NOMO-1 treated with dmso at 0.1 percent for 144 hours (cell line): ENCODE results near the gene GPSM1.
"Not testable (repeated sequence)": the region's sequence is repeated elsewhere in the genome, so short reads cannot be mapped to it uniquely, and the experiment has no call there.

Experiments used
- DNase-seq: peaks from one replicate; lab custom pipeline; 2025; ENCODE audit not compliant: unreplicated experiment; lab: John Stamatoyannopoulos, UW

GPSM1 gene

GRCh38 chr9:136343121-136343883 is 16.0 kb downstream of the GPSM1 start:
- no peak for DNase-seq

- no peak for DNase-seq
Measured at GRCh38 chr9:136343884-136344269, 16.5 kb downstream of the GPSM1 start.

DNA sequence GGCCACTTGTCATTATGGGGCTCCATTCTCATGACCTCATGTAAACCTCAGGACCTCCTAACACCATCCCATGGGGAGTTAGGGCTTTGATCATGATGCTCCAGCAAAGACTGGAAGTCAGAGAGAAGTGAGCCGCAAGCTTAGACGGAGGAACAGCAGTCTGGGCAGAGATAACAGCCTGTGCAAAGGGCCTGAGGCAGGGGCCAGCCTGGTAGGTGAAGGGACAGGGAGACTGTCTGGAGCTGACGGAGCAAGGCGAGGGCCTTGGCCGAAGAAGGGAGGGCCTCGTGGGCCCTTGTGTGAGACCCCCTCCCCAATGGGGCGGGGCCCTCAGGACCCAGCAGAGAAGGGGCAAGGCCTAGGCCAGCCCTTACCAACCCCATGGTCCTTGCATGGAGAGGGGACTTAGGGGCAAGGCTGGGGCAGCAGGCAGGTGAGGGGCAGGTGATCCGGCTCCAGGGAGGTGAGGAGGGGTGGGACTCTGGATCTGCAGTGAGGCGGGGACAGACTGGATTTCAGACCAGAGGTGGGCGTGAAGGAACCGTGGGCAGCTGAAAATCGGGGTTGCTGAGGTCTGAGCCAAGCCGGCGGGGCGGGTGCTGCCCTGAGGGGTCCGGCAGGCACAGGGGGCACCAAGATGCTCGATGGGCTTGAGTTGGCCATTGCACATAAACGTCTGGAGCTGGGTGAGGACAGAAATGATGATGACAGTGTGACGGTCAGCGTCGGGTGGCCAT is 17.4 kb downstream of the GPSM1 start:
- DNase-seq = no peak

DNA sequence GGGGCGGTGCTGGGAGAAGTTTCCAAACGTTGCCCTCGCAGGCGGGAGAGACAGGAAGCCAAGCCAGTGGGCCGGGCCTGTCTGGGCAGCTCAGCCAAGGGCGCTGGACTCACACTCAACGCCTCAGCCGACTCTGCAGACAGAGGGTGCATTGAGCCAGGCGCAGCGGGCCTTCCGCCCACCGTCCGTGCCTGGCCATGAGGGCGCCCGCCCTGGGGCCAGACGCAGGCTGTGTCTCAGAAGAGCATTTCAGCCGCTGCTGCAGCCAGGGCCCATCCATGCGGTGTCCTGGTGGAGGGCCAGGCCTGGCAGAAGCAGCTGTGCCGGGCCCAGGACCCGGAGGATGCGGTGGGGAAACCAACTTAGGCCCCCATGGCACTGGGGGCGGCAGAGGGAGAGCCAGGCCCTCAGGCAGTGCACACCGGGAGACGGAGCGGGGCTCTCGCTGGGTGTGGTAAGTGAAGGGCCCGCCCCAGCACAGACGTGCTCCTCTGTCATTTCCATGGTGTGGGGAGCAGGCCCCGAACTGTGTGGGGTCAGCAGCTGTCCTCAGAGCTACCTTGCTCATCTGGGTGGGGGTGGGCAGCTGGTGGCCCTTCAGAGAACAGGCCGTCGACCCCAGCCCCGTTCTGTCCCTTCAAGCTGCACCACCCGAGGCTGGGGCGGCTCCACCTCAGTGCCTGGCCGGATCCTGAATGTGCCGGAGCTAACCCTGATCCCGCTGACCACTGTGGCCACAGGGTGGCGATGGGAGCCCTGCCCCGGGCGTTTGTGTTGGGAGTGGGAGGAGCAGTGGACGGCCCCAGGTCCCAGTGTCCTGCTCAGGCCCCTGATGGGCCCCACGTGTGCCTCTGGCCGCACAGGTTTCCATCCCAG is 18.2 kb downstream of the GPSM1 start:
- DNase-seq = no peak

- DNase-seq = no peak
Measured at GRCh38 chr9:136346157-136346481, 18.8 kb downstream of the GPSM1 start.

GRCh38 chr9:136346927-136347465 is 19.7 kb downstream of the GPSM1 start:
- DNase-seq = no peak

GRCh38 chr9:136347472-136348256 is 20.3 kb downstream of the GPSM1 start:
- no peak for DNase-seq

GRCh38 chr9:136348691-136349090 is 21.4 kb downstream of the GPSM1 start:
- DNase-seq = no peak

DNA sequence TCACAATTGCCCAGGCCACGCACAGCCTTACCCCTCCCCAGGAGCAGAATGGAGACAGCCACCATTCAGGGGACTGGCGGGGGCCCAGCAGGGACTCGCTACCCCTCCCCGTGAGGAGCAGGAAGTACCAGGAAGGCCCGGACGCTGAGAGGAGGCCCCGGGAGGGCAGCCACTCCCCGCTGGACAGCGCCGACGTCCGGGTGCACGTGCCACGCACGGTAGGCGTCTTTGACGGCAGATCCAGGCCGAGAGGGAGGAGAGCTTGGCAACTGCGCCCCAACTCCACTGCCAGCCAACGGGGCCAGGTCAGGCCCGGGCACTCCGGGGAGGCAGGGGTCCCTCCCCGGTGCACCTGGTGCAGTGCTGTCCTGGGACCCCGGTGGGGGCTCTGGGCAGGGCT is 22.2 kb downstream of the GPSM1 start:
- no peak for DNase-seq

GRCh38 chr9:136351252-136351800 is 24.0 kb downstream of the GPSM1 start:
- no peak for DNase-seq

- not testable (repeated sequence) for DNase-seq
Measured at GRCh38 chr9:136351868-136352267, 24.5 kb downstream of the GPSM1 start.

GRCh38 chr9:136352682-136353081 is 25.3 kb downstream of the GPSM1 start:
- DNase-seq = no peak

GRCh38 chr9:136353088-136353487 is 25.7 kb downstream of the GPSM1 start:
- DNase-seq = no peak

DNA sequence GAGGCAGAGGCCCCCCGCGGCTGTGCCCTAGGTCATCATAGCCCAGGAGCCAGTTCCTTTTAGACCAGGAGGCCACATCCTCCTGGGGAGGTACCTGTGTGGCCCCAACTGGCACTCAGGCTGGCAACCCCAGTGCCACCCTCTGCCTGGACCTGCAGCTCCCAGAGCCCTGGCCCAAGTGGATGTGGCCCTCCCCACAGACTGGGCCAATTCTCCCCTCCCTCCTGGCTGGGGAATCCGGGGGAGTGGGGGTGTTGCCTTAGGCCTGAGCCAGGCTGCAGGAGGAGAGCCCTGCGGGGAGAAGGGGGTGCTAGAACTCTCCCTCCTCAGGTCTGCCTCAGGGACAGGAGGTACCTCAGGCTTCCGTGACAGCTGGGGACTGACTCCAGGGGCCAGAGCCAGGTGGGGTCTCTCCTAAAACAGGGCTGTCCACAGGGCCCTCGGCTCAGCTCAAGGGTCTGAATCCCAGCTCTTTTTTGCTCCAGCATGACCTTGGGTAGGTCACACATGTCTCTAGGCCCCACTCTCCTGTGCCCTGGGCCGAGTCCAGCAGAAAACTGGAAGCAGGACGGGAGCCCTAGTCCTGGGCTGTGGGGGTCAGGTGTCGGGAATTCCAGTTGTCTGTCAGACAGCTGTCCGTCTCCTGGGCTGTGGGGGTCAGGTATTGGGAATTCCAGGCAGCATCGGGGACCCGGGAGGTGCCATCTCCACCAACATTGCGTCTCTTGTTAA is 26.6 kb downstream of the GPSM1 start:
- DNase-seq = no peak

- DNase-seq = no peak
Measured at GRCh38 chr9:136354592-136355085, 27.3 kb downstream of the GPSM1 start.

- no peak for DNase-seq
Measured at GRCh38 chr9:136355616-136356557, 28.5 kb downstream of the GPSM1 start.

DNA sequence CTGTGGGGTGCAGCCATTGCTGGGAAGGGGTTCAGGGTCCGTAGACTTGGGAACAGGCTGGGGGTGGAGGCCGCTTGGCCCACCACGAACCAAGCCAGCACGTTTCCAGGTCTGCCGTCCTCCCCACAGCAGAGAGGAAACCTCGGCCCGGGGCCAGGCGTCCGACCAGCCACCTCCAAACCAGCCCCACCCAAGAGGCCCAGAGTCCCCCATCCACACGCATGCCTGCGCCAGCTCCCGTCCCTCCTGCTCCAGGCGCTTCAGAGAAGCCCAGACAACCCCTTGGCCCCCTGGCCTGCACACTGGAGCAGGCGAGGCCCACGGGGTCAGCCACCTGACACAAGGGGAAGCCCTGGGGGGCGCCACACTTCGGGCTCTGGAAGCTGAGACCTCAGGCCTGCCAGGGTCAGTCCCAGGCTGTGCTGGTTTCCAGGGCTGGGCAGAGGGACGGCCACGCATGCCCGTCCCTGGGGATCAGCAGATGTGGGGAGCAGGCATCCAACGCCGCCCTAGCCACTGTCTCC is 29.9 kb downstream of the GPSM1 start:
- no peak for DNase-seq

DNA sequence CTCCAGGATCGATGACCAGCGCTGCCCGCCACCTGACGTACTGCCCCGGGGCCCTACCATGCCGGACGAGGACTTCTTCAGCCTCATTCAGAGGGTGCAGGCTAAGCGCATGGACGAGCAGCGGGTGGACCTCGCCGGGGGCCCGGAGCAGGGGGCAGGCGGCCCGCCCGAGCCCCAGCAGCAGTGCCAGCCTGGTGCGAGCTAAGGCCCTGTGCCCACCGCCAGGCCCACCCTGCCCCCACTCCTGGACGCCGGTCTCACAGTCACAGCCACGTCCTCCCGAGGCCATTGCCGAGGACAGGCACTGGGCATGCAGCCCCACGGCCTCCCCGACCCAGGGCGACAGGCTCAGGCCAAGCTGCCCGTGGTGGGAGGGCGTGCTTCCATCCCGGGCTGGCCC is 30.7 kb downstream of the GPSM1 start:
- DNase-seq = no peak
